Fibroblast of lung (primary cell): ENCODE results near the gene SMC4.

Experiments used
- CTCF ChIP-seq, 2 donors: IDR thresholded peaks in 1 of 2; conservative IDR thresholded peaks in 1 of 2; 1 replicate in 1 of 2; 2 replicates in 1 of 2; pipeline ENCODE4 v1.5.1; 2011 to 2012; ENCODE audit warnings: low read length in 2 of 2, control low read depth in 1 of 2, inconsistent platforms in 1 of 2, low read depth in 1 of 2, mild to moderate bottlenecking in 1 of 2
- EZH2 ChIP-seq: IDR thresholded peaks from 2 replicates; pipeline ENCODE4 v1.5.1; 2012; ENCODE audit warnings: low read length, control low read depth, mild to moderate bottlenecking; ENCODE audit errors: missing control alignments

- TF ChIP-seq CTCF (conservative IDR thresholded peaks at IDR 0.05 in 1 of 2, IDR thresholded peaks at IDR 0.05 in 1 of 2; ENCODE audit: low read depth in 1 of 2, low read length in 2 of 2), result no peak
- TF ChIP-seq EZH2, result no peak
Measured at GRCh38 chr3:160482796-160483195, 83.3 kb downstream of the SMC4 start.
